B cell (primary cell): ENCODE data around the gene SLC4A11. TPM values are rescaled to one million over a fixed set of nuclear protein-coding genes. Genes with fewer than 3 reads are reported as not detected.

ENCODE experiments used
- ATAC-seq: fragments of 200-7000 bp; cut with Tn5 transposase; one replicate; pipeline ENCODE4 v1.10.0; 2021; ENCODE audit warnings: low read depth, mild to moderate bottlenecking, moderate number of reproducible peaks, moderate library complexity
- CTCF ChIA-PET: fragments of 350-600 bp; sonication (Branson Sonifier 250); formaldehyde crosslinking; loops from one replicate; lab custom pipeline; 2021; ENCODE audit warnings: antibody characterized with exemption, inconsistent platforms; lab: Charles Lee
- POLR2A ChIA-PET: fragments of 350-600 bp; sonication (Branson Sonifier 250); formaldehyde crosslinking; loops from one replicate; lab custom pipeline; 2021; ENCODE audit warnings: antibody characterized with exemption; lab: Charles Lee
- DNase-seq: peaks from one replicate; pipeline ENCODE4 v3.0.0; 2013
- H2AFZ ChIP-seq: 2 replicates; pipeline ENCODE4 v1.6.1; 2012; ENCODE audit warnings: mild to moderate bottlenecking, low read depth, low read length; ENCODE audit not compliant: insufficient read depth, poor library complexity, severe bottlenecking
- H3K27ac ChIP-seq, 2 donors: 1 replicate in 1 of 2; 2 replicates in 1 of 2; pipeline ENCODE4 v1.5.1; 2012 to 2013; ENCODE audit warnings: low read length in 2 of 2, mild to moderate bottlenecking in 2 of 2, moderate library complexity in 1 of 2
- H3K27me3 ChIP-seq, 4 experiments: fragments of 200-600 bp in 1 of 4; sonication (generic) in 1 of 4; replicated peaks in 1 of 4; 1 replicate in 2 of 4; 2 replicates in 2 of 4; pipeline versions ENCODE4 v1.6.1 to v1.7.0; 2013 to 2016; ENCODE audit warnings: low read length in 3 of 4, mild to moderate bottlenecking in 2 of 4, mixed read lengths in 1 of 4, moderate library complexity in 1 of 4; ENCODE audit not compliant: insufficient read depth in 4 of 4, control insufficient read depth in 3 of 4; ENCODE audit errors: control extremely low read depth in 1 of 4
- H3K36me3 ChIP-seq, 2 experiments: replicated peaks in 1 of 2; 1 replicate in 1 of 2; 2 replicates in 1 of 2; pipeline versions ENCODE4 v1.6.1 to v1.7.1; 2013; ENCODE audit warnings: low read length in 1 of 2; ENCODE audit not compliant: insufficient read depth in 2 of 2, control insufficient read depth in 1 of 2; ENCODE audit errors: control extremely low read depth in 1 of 2, extremely low read depth in 1 of 2
- H3K4me1 ChIP-seq, 2 donors: fragments of 200-600 bp in 1 of 2; sonication (generic) in 1 of 2; 1 replicate in 1 of 2; 2 replicates in 1 of 2; pipeline versions ENCODE4 v1.5.1 to v1.6.1; 2013 to 2017; ENCODE audit warnings: low read length in 2 of 2; ENCODE audit not compliant: control insufficient read depth in 2 of 2, insufficient read depth in 2 of 2
- H3K4me2 ChIP-seq: replicated peaks from 2 replicates; pipeline ENCODE3; 2012; ENCODE audit warnings: mild to moderate bottlenecking, low read depth, low read length; ENCODE audit not compliant: poor library complexity, severe bottlenecking
- H3K4me3 ChIP-seq, 5 experiments: fragments of 200-600 bp in 1 of 5; sonication (generic) in 1 of 5; 1 replicate in 3 of 5; 2 replicates in 2 of 5; pipeline versions ENCODE4 v1.5.1 to v1.7.0; 2011 to 2016; ENCODE audit warnings: low read length in 4 of 5, mild to moderate bottlenecking in 4 of 5, low read depth in 2 of 5, control low read depth in 1 of 5, moderate library complexity in 1 of 5; ENCODE audit not compliant: insufficient read depth in 1 of 5; ENCODE audit errors: control extremely low read depth in 1 of 5, extremely low read depth in 1 of 5
- H3K79me2 ChIP-seq: fragments of 200-600 bp; sonication (generic); one replicate; pipeline ENCODE4 v1.6.0; 2016; ENCODE audit warnings: low read length; ENCODE audit not compliant: control insufficient read depth, insufficient read depth
- H3K9ac ChIP-seq: fragments of 200-600 bp; sonication (generic); 2 replicates; pipeline ENCODE4 v1.6.1; 2017; ENCODE audit warnings: mild to moderate bottlenecking, low read length, moderate library complexity
- H3K9me3 ChIP-seq, 3 donors: one replicate each; pipeline versions ENCODE4 v1.6.1 to v1.7.1; 2013; ENCODE audit warnings: low read length in 2 of 3; ENCODE audit not compliant: control insufficient read depth in 2 of 3, insufficient read depth in 1 of 3; ENCODE audit errors: control extremely low read depth in 1 of 3
- H4K20me1 ChIP-seq: 2 replicates; pipeline ENCODE4 v1.6.0; 2012; ENCODE audit warnings: mild to moderate bottlenecking, low read length; ENCODE audit not compliant: insufficient read depth, control insufficient read depth, poor library complexity, severe bottlenecking
- H3K27ac Mint-ChIP-seq: one replicate; pipeline ENCODE4 v1.8.0; 2021; ENCODE audit warnings: mixed read lengths
- H3K27me3 Mint-ChIP-seq: one replicate; pipeline ENCODE4 v1.8.0; 2021; ENCODE audit warnings: mixed read lengths
- H3K4me1 Mint-ChIP-seq: one replicate; pipeline ENCODE4 v1.8.0; 2021; ENCODE audit warnings: mixed read lengths
- H3K4me3 Mint-ChIP-seq: one replicate; pipeline ENCODE4 v1.8.0; 2021; ENCODE audit warnings: mixed read lengths
- H3K9me3 Mint-ChIP-seq: one replicate; pipeline ENCODE4 v1.8.0; 2022; ENCODE audit warnings: mixed read lengths; ENCODE audit not compliant: insufficient read depth
- CTCF ChIP-seq: fragments of 200-600 bp; IDR thresholded peaks from one replicate; pipeline ENCODE4 v1.8.0; 2022; ENCODE audit warnings: antibody characterized with exemption, mild to moderate bottlenecking
- EZH2 ChIP-seq: IDR thresholded peaks from 2 replicates; pipeline ENCODE4 v1.6.1; 2012; ENCODE audit warnings: borderline replicate concordance, low read depth, mild to moderate bottlenecking, moderate library complexity, low read length; ENCODE audit not compliant: insufficient read depth, poor library complexity, severe bottlenecking
- WGBS: methylation state at CpG from one replicate; pipeline ENCODE4 v1.1.5; 2013; ENCODE audit warnings: missing lambda C conversion rate; ENCODE audit not compliant: insufficient coverage; 5-methylcytosine and 5-hydroxymethylcytosine counted together
- intact Hi-C: fragments of 100-400 bp; cut with micrococcal nuclease; formaldehyde crosslinking; loops from one replicate; pipeline ENCODE4 v1.10.0; 2022
- polyA plus RNA-seq: library from polyadenylated mRNA; depleted of rRNA; stranded (reverse); fragments of >200 nt; gene quantifications from 2 replicates; pipeline ENCODE4 v1.2.3, GENCODE V29; 2012
- total RNA-seq, 2 donors: library from RNA; stranded (reverse); fragments of 120-200 nt in 1 of 2; gene quantifications; 1 replicate in 1 of 2; 2 replicates in 1 of 2; pipeline versions ENCODE4 v1.2.3 to v1.2.4, GENCODE V29; 2013 to 2022

Gene SLC4A11
- total and polyA plus RNA-seq, 2 donors (not counting 1 experiment from before 2014, with no cell fraction given): 0.85 to 1.6 TPM

GRCh38 chr20:3193806-3194616 lies 45.0 kb downstream of the SLC4A11 start:
- Histone ChIP-seq H3K4me2 (no peak overlapping the region), H3K4me3 (no peak overlapping the region), H3K36me3 (peaks cover 3 to 71% of the 10 kb centered on the region in 2 experiments), H3K9ac (no peak overlapping the region), H3K4me1 (no peaks in the 10 kb centered on the region), H3K27me3 (no peaks in the 10 kb centered on the region), H3K27ac (no peak overlapping the region), H4K20me1 (no peaks in the 10 kb centered on the region), H3K79me2 (no peaks in the 10 kb centered on the region), H2AFZ (no peak overlapping the region), H3K9me3 (no peaks in the 10 kb centered on the region)
- Mint-ChIP-seq H3K27me3 (no peaks in the 10 kb centered on the region), H3K9me3 (no peaks in the 10 kb centered on the region), H3K27ac (no peak overlapping the region), H3K4me1 (no peaks in the 10 kb centered on the region), H3K4me3 (no peak overlapping the region)
- TF ChIP-seq EZH2: no peak
- TF ChIP-seq CTCF: no peak
- no peak for DNase-seq
- ChIA-PET POLR2A (no interaction called here), CTCF (no interaction called here)
- no peak for ATAC-seq
- intact Hi-C loops: no loop called here
- WGBS: 95% methylated on average over 13 of the region's 14 CpGs

GRCh38 chr20:3192226-3193015 lies 46.6 kb downstream of the SLC4A11 start:
- no peak for DNase-seq
- no peaks in the 10 kb centered on the region for H3K27me3 Mint-ChIP-seq
- Histone ChIP-seq H3K27me3 (no peaks in the 10 kb centered on the region), H3K4me1 (no peaks in the 10 kb centered on the region), H3K4me2 (no peak overlapping the region), H3K9ac (no peak overlapping the region), H3K9me3 (no peaks in the 10 kb centered on the region), H3K4me3 (no peak overlapping the region), H3K27ac (no peak overlapping the region), H3K36me3 (peaks cover 3 to 68% of the 10 kb centered on the region in 2 experiments), H2AFZ (no peak overlapping the region), H4K20me1 (no peaks in the 10 kb centered on the region), H3K79me2 (no peaks in the 10 kb centered on the region)
- ChIA-PET POLR2A (no interaction called here), CTCF (no interaction called here)
- ATAC-seq: no peak
- no peak for TF ChIP-seq EZH2
- no peak for TF ChIP-seq CTCF
- no peaks in the 10 kb centered on the region for H3K4me1 Mint-ChIP-seq
- no peaks in the 10 kb centered on the region for H3K9me3 Mint-ChIP-seq
- no peak overlapping the region for H3K4me3 Mint-ChIP-seq
- H3K27ac Mint-ChIP-seq: no peak overlapping the region
- 96% methylated on average over 17 of the region's 18 CpGs for WGBS
- intact Hi-C loops: no loop called here
